GM12878 (cell line): ENCODE measurements around the gene SLC44A3. TPM values are rescaled to one million over a fixed set of nuclear protein-coding genes. Genes with fewer than 3 reads are reported as not detected.

Experiments
- ATAC-seq: fragments of 200-7000 bp; cut with Tn5 transposase; 3 replicates; pipeline ENCODE4 v1.9.1; 2020; ENCODE audit warnings: mild to moderate bottlenecking, moderate library complexity
- BruUV-seq: library from RNA; stranded (reverse); fragments of 400-500 nt; replicated peaks from 2 replicates; lab custom pipeline; 2021; lab: Mats Ljungman, UMichigan
- CTCF ChIA-PET: fragments of 300-600 bp; sonication (Branson Sonifier 250); formaldehyde crosslinking; extraction: SDS; loops from one replicate; lab custom pipeline; 2021; ENCODE audit warnings: inconsistent platforms; lab: Yijun Ruan, JAX
- POLR2A ChIA-PET: fragments of 350-600 bp; formaldehyde crosslinking; extraction: SDS; loops from one replicate; lab custom pipeline; 2021; ENCODE audit warnings: inconsistent platforms; lab: Charles Lee
- RAD21 ChIA-PET: fragments of 300-600 bp; sonication (Branson Sonifier 250); formaldehyde crosslinking; loops from one replicate; lab custom pipeline; 2023; ENCODE audit warnings: antibody characterized with exemption; ENCODE audit not compliant: unreplicated experiment; lab: Charles Lee
- SMC1A ChIA-PET: fragments of 300-600 bp; sonication (Branson Sonifier 250); formaldehyde crosslinking; loops from one replicate; lab custom pipeline; 2023; ENCODE audit not compliant: unreplicated experiment, uncharacterized antibody; lab: Charles Lee
- DNase-seq: peaks from one replicate; pipeline ENCODE4 v3.0.0-alpha.2; 2011; ENCODE audit warnings: low read depth, low spot score
- FAIRE-seq: peaks from 3 replicates; lab custom pipeline; 2011; peaks lifted over from hg19 to GRCh38; lab: Jason Lieb, UNC
- H2AFZ ChIP-seq: 2 replicates; pipeline ENCODE4 v1.6.0; 2011; ENCODE audit warnings: low read depth, low read length, control low read depth; ENCODE audit not compliant: control insufficient read depth
- H3K27ac ChIP-seq: 2 replicates; pipeline ENCODE4 v1.5.1; 2011; ENCODE audit warnings: control low read depth; ENCODE audit not compliant: control insufficient read depth, insufficient read depth
- H3K27me3 ChIP-seq, 2 experiments: replicated peaks in 1 of 2; 2 replicates each; pipeline versions ENCODE4 v1.6.0 to v1.6.1; 2011; ENCODE audit warnings: low read length in 1 of 2; ENCODE audit not compliant: control insufficient read depth in 2 of 2, insufficient read depth in 2 of 2
- H3K36me3 ChIP-seq, 2 experiments: 2 replicates each; pipeline ENCODE4 v1.5.1; 2011; ENCODE audit warnings: low read length in 1 of 2; ENCODE audit not compliant: control insufficient read depth in 2 of 2, insufficient read depth in 2 of 2
- H3K4me1 ChIP-seq: 2 replicates; pipeline ENCODE4 v1.6.1; 2011; ENCODE audit warnings: mild to moderate bottlenecking, low read length, moderate library complexity, mixed read lengths; ENCODE audit not compliant: control insufficient read depth, insufficient read depth
- H3K4me2 ChIP-seq: 2 replicates; pipeline ENCODE4 v1.6.0; 2011; ENCODE audit warnings: control low read depth; ENCODE audit not compliant: control insufficient read depth, insufficient read depth
- H3K4me3 ChIP-seq: fragments of 200-600 bp; sonication (generic); 2 replicates; pipeline ENCODE4 v1.5.1; 2016
- H3K79me2 ChIP-seq: 2 replicates; pipeline ENCODE4 v1.6.0; 2011; ENCODE audit warnings: low read length; ENCODE audit not compliant: control insufficient read depth, insufficient read depth
- H3K9ac ChIP-seq: 2 replicates; pipeline ENCODE4 v1.8.0; 2011; ENCODE audit warnings: low read length, control low read depth, mixed read lengths; ENCODE audit not compliant: control insufficient read depth, insufficient read depth
- H3K9me3 ChIP-seq: replicated peaks from 3 replicates; pipeline ENCODE4 v1.5.1; 2011; ENCODE audit warnings: mild to moderate bottlenecking, low read length; ENCODE audit not compliant: control insufficient read depth, insufficient read depth
- H4K20me1 ChIP-seq: 2 replicates; pipeline ENCODE4 v1.6.0; 2011; ENCODE audit not compliant: control insufficient read depth, insufficient read depth
- BACH1 ChIP-seq: fragments of 450-650 bp; IDR thresholded peaks from 2 replicates; pipeline ENCODE4 v1.6.1; 2017; ENCODE audit warnings: mild to moderate bottlenecking, borderline replicate concordance
- BHLHE40 ChIP-seq, 2 experiments: fragments of 450-650 bp in 1 of 2; IDR thresholded peaks; 2 replicates each; pipeline ENCODE4 v1.6.1; 2011 to 2017; ENCODE audit warnings: low read depth in 2 of 2, borderline replicate concordance in 1 of 2, improper control_type of control experiment in 1 of 2, low read length in 1 of 2, mild to moderate bottlenecking in 1 of 2
- EED ChIP-seq: sonication (generic); IDR thresholded peaks from 2 replicates; pipeline ENCODE4 v1.6.1; 2016; ENCODE audit warnings: antibody characterized with exemption, low read depth
- IKZF2 ChIP-seq, 2 experiments: fragments of 450-650 bp; IDR thresholded peaks; 2 replicates each; pipeline ENCODE4 v1.6.1; 2017; ENCODE audit warnings: mild to moderate bottlenecking in 2 of 2, moderate library complexity in 2 of 2
- POU2F2 ChIP-seq: IDR thresholded peaks from 3 replicates; pipeline ENCODE4 v1.6.1; 2011; ENCODE audit warnings: low read depth, mild to moderate bottlenecking, low read length, borderline replicate concordance
- RCOR1 ChIP-seq: conservative IDR thresholded peaks from 2 replicates; pipeline ENCODE4 v1.6.1; 2012; ENCODE audit warnings: low read depth, low read length, improper control_type of control experiment
- RUNX3 ChIP-seq: IDR thresholded peaks from 2 replicates; pipeline ENCODE4 v1.6.1; 2012; ENCODE audit warnings: low read length, inconsistent platforms
- SMARCA5 ChIP-seq: fragments of 450-650 bp; IDR thresholded peaks from 2 replicates; pipeline ENCODE4 v1.6.1; 2017; ENCODE audit warnings: mild to moderate bottlenecking
- SMC3 ChIP-seq: IDR thresholded peaks from 2 replicates; pipeline ENCODE4 v1.6.1; 2011; ENCODE audit warnings: low read length, improper control_type of control experiment, borderline replicate concordance
- SP1 ChIP-seq: IDR thresholded peaks from one replicate; pipeline ENCODE4 v1.6.1; 2011; ENCODE audit warnings: low read depth, low read length
- YY1 ChIP-seq: IDR thresholded peaks from 2 replicates; pipeline ENCODE4 v1.6.1; 2011; ENCODE audit warnings: low read depth, mild to moderate bottlenecking, low read length
- WGBS: methylation state at CpG from one replicate; pipeline ENCODE4 v1.1.6; 2016; ENCODE audit warnings: low lambda C conversion rate; ENCODE audit not compliant: insufficient replicate concordance, insufficient coverage; ENCODE audit errors: missing lambda C conversion rate; 5-methylcytosine and 5-hydroxymethylcytosine counted together
- in situ Hi-C: fragments of 300-500 bp; cut with MboI; formaldehyde crosslinking; loops from 9 replicates; pipeline ENCODE4 v1.14.3; 2018; ENCODE audit warnings: mixed read lengths
- intact Hi-C: fragments of 100-400 bp; cut with micrococcal nuclease; formaldehyde crosslinking; loops from one replicate; pipeline ENCODE4 v1.14.2; 2022; ENCODE audit not compliant: unreplicated experiment
- polyA plus RNA-seq, 11 experiments: library from polyadenylated mRNA; depleted of rRNA in 4 of 11; unstranded in 6 of 11; stranded (reverse) in 5 of 11; fragments of >200 nt; fragmentation: Nextera tagmentation in 4 of 11; fragmentation: Illumina TruSeq in 1 of 11; extraction: Ambion mirVana in 4 of 11; extraction: Trizol in 1 of 11; gene quantifications; 1 replicate in 1 of 11; 2 replicates in 10 of 11; pipeline versions ENCODE4 v1.2.1 to v1.2.3, GENCODE V29; 2011 to 2016; ENCODE audit warnings: inconsistent platforms in 2 of 11, missing spikeins in 2 of 11, low read depth in 1 of 11
- total RNA-seq, 4 experiments: library from RNA; depleted of rRNA in 3 of 4; stranded (reverse); fragments of >200 nt in 3 of 4; fragmentation: Illumina TruSeq in 1 of 4; extraction: Trizol in 1 of 4; gene quantifications; 2 replicates each; pipeline versions ENCODE4 v1.2.1 to v1.2.3, GENCODE V29; 2013 to 2021
- TF ChIP-seq, protein P1 (sequence below): IDR thresholded peaks from 2 replicates; pipeline ENCODE4 v1.6.1; 2011; ENCODE audit warnings: low read depth, mild to moderate bottlenecking, low read length, moderate library complexity, borderline replicate concordance; ENCODE audit errors: extremely low read depth
- TF ChIP-seq, protein P2 (sequence below): fragments of 450-650 bp; IDR thresholded peaks from 2 replicates; pipeline ENCODE4 v1.6.1; 2016; ENCODE audit warnings: mild to moderate bottlenecking
- TF ChIP-seq, protein P3 (sequence below), 3 experiments: IDR thresholded peaks in 2 of 3; conservative IDR thresholded peaks in 1 of 3; 2 replicates each; pipeline ENCODE4 v1.5.1; 2011; ENCODE audit warnings: low read depth in 3 of 3, low read length in 3 of 3, mild to moderate bottlenecking in 3 of 3, control low read depth in 2 of 3, moderate library complexity in 2 of 3, inconsistent platforms in 1 of 3, mixed read lengths in 1 of 3; ENCODE audit not compliant: control insufficient read depth in 2 of 3, insufficient read depth in 1 of 3; ENCODE audit errors: extremely low read depth in 1 of 3
- TF ChIP-seq, protein P4 (sequence below): IDR thresholded peaks from 2 replicates; pipeline ENCODE4 v1.6.1; 2011; ENCODE audit warnings: borderline replicate concordance, low read depth, mild to moderate bottlenecking, moderate library complexity, mixed read lengths, low read length; ENCODE audit not compliant: insufficient read depth; ENCODE audit errors: extremely low read length

Gene SLC44A3
- total and polyA plus RNA-seq, 10 of the 15 experiments (the other 5 are each of a cell fraction or from before 2014, with no cell fraction given), result not detected

DNA sequence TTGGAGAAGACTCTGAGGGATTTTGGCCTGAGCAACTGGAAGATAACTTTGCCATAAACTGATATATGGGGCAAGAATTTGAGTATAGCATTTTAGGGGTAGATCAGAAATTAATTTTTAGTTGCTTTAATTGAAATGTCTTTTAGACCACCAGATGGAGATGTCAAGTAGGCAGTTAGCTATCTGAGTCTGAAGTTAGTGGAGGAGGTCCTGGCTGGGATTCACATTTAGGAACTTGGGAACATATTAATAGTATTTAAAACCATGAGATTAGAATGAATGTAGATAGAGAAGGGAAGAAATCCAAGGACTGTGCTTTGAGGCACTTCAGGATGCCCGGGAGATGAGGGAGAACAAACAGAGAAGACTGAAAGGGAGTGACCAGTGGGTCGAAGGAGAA, 32.6 kb downstream of the SLC44A3 start (continued):
- no peak for TF ChIP-seq BACH1
- no peak for TF ChIP-seq RCOR1
- no peak for TF ChIP-seq POU2F2
- TF ChIP-seq, all 136 proteins: peak for 0

DNA sequence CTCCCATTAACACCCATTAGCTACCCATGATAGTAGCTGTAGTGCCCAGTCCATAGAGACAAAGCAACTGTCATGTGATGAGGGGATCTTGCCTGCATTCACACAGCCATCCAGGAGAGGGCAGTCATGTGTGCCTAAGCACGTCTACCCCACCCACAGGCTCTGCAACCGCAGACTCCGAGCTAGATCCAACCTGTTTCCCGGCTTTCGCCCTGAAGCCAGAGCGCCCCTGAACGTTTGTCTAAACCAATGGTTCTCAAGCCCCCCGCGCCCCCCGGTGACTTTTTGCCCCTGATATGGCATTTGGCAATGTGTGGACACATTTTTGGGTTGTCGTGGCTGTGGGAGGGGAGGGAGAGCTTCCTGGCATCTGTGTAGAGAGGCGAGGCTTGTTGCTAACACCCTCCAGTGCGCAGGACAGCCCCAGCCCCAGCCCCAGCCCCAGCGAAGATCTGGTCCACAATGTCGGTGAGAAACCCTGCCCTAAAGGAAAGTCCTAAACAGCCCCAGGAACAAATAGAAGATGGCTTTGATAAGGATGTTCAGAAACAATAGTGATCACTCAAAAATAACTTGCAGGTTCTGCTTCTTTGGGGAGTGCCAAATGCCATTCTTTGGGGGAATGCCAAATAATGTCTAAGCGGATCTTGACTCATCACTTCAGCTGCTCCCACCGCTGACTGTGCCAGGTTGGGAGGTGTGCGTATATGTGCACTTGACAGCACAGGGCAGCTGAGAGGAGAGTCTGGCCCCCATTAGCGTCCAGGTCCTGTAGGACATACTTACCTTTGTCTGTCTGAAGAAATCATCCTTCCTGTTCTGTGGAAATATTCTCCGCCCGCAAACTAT, 34.5 kb downstream of the SLC44A3 start:
- H3K27ac ChIP-seq, result no peak overlapping the region
- intact Hi-C loops (loop anchor here (1.0 to 10.0 kb wide), 3 partner anchors 161 to 380 kb away; partner anchors contain the start of gene RWDD3), in situ Hi-C loops (loop anchor here (5.0 kb wide), 1 partner anchor 188 kb away; no protein-coding TSS in a partner anchor)
- TF ChIP-seq SMC3, result peak; percentile 95
- TF ChIP-seq RUNX3, result peak; percentile 92
- TF ChIP-seq EED, result 0 out of 2 replicates have a peak, but pooled peaks have one; percentile 19
- TF ChIP-seq, protein P1, sequence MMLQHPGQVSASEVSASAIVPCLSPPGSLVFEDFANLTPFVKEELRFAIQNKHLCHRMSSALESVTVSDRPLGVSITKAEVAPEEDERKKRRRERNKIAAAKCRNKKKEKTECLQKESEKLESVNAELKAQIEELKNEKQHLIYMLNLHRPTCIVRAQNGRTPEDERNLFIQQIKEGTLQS, result 0 out of 2 replicates have a peak, but pooled peaks have one; percentile 26
- TF ChIP-seq, protein P2, sequence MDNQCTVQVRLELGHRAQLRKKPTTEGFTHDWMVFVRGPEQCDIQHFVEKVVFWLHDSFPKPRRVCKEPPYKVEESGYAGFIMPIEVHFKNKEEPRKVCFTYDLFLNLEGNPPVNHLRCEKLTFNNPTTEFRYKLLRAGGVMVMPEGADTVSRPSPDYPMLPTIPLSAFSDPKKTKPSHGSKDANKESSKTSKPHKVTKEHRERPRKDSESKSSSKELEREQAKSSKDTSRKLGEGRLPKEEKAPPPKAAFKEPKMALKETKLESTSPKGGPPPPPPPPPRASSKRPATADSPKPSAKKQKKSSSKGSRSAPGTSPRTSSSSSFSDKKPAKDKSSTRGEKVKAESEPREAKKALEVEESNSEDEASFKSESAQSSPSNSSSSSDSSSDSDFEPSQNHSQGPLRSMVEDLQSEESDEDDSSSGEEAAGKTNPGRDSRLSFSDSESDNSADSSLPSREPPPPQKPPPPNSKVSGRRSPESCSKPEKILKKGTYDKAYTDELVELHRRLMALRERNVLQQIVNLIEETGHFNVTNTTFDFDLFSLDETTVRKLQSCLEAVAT, result 0 out of 2 replicates have a peak, but pooled peaks have one; percentile 45
- TF ChIP-seq, protein P3, sequence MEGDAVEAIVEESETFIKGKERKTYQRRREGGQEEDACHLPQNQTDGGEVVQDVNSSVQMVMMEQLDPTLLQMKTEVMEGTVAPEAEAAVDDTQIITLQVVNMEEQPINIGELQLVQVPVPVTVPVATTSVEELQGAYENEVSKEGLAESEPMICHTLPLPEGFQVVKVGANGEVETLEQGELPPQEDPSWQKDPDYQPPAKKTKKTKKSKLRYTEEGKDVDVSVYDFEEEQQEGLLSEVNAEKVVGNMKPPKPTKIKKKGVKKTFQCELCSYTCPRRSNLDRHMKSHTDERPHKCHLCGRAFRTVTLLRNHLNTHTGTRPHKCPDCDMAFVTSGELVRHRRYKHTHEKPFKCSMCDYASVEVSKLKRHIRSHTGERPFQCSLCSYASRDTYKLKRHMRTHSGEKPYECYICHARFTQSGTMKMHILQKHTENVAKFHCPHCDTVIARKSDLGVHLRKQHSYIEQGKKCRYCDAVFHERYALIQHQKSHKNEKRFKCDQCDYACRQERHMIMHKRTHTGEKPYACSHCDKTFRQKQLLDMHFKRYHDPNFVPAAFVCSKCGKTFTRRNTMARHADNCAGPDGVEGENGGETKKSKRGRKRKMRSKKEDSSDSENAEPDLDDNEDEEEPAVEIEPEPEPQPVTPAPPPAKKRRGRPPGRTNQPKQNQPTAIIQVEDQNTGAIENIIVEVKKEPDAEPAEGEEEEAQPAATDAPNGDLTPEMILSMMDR (IDR thresholded peaks at IDR 0.05 in 2 of 3, conservative IDR thresholded peaks at IDR 0.05 in 1 of 3; ENCODE audit: control insufficient read depth in 2 of 3, extremely low read depth in 1 of 3, insufficient read depth in 1 of 3, low read depth in 3 of 3, low read length in 3 of 3), result peak; percentile 87 to 93 (median 93)
- peak; percentile 63; the same call in 1 of the 2 replicates for TF ChIP-seq YY1
- TF ChIP-seq SMARCA5, result peak; percentile 40; the same call in 1 of the 2 replicates
- TF ChIP-seq BHLHE40 (IDR thresholded peaks at IDR 0.05; ENCODE audit: borderline replicate concordance in 1 of 2, low read depth in 2 of 2, low read length in 1 of 2), result peak in 1 of 2 experiments; percentile 17; a peak in 1 of 4 replicates
- TF ChIP-seq, protein P4, sequence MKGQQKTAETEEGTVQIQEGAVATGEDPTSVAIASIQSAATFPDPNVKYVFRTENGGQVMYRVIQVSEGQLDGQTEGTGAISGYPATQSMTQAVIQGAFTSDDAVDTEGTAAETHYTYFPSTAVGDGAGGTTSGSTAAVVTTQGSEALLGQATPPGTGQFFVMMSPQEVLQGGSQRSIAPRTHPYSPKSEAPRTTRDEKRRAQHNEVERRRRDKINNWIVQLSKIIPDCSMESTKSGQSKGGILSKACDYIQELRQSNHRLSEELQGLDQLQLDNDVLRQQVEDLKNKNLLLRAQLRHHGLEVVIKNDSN, result peak; percentile 69
- TF ChIP-seq IKZF2 (IDR thresholded peaks at IDR 0.05), result no peak
- TF ChIP-seq SP1, result no peak

More for the DNA sequence above, 34.5 kb downstream of the SLC44A3 start:
- ATAC-seq, result peak; percentile 100
- Histone ChIP-seq H3K79me2 (no peaks in the 10 kb centered on the region), H3K4me3 (peak overlapping the region; percentile 53; the same call in 1 of the 2 replicates), H2AFZ (peak overlapping the region; percentile 77), H4K20me1 (no peaks in the 10 kb centered on the region), H3K9me3 (no peaks in the 10 kb centered on the region), H3K4me1 (no peaks in the 10 kb centered on the region), H3K27me3 (no peaks in the 10 kb centered on the region; a peak in 1 of 4 replicates), H3K9ac (peak overlapping the region; percentile 48; the same call in 1 of the 2 replicates), H3K36me3 (no peaks in the 10 kb centered on the region), H3K4me2 (peak overlapping the region; percentile 73)
- SMC1A ChIA-PET, result interaction anchor here (0.6 to 5.5 kb wide), 16 partner anchors 9 to 369 kb away, joined by 3 to 56 read pairs (median 4); partner anchors contain the start of gene ALG14
- WGBS, result 18% methylated on average over 21 of the region's 21 CpGs
- BruUV-seq, result no TSS peak
- RAD21 ChIA-PET, result interaction anchor here (0.6 to 3.6 kb wide), 23 partner anchors 10 to 387 kb away, joined by 3 to 67 read pairs (median 4); partner anchors contain the start of genes ALG14 and RWDD3
- DNase-seq, result peak; percentile 48
- CTCF ChIA-PET, result interaction anchor here (0.6 to 6.6 kb wide), 45 partner anchors 9 to 815 kb away, joined by 3 to 120 read pairs (median 4); partner anchors contain the start of gene RWDD3
- FAIRE-seq, result peak; percentile 99
- POLR2A ChIA-PET, result no interaction called here
